Retinal pigment epithelial cell (primary cell): ENCODE results near the gene CDC14B.
A peak's percentile ranks its signal among the peaks of the same experiment; 100 is the strongest.

Experiments
- DNase-seq: peaks from one replicate; pipeline ENCODE4 v3.0.0-alpha.2; 2010; ENCODE audit warnings: low read depth
- H3K4me3 ChIP-seq: 2 replicates; pipeline ENCODE4 v1.5.1; 2011; ENCODE audit warnings: mild to moderate bottlenecking, low read length, control low read depth, moderate library complexity
- TF ChIP-seq, protein P1 (sequence below): conservative IDR thresholded peaks from 2 replicates; pipeline ENCODE4 v1.5.1; 2011; ENCODE audit warnings: low read depth, low read length, control low read depth, inconsistent platforms

CDC14B gene

DNA sequence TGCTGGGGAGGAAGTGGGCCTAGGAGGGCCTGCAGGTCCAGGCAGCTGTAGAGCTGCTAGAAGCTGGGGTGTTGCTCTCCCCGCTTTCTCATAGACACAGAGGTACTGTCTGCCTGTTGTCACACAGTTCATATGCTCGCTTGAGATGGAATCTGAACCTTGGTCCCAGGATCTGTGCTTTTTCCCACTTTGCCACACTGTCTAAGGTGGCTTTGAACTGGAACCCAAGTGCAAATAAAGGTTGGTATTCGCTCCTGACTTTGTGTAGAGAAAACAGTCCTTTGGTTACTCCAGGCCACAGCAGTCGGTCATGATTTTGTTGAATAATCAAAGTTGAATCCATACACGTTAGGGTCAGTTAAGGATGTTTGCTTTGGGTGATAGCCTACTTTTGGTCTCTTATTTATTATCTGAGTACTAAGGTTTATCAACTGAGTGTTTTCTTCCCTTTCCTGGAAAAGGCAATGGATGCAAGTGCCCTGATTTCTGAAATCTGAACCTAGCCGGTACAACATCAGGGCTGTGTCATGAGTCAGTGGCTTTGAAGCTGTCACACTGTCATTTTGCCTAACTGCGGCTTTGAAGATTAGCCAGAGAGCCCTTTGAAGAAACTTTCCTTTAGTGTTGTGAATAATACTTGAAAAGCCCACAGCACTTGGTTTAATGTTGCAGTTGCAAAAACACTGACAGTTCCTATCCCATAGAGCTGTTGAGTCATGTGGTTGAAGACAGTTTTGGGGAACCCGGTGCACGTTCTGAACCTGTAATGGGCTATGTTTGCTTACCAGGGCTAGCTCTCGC lies 128.4 kb downstream of the CDC14B start:
- H3K4me3 ChIP-seq = no peak overlapping the region
- TF ChIP-seq, protein P1, sequence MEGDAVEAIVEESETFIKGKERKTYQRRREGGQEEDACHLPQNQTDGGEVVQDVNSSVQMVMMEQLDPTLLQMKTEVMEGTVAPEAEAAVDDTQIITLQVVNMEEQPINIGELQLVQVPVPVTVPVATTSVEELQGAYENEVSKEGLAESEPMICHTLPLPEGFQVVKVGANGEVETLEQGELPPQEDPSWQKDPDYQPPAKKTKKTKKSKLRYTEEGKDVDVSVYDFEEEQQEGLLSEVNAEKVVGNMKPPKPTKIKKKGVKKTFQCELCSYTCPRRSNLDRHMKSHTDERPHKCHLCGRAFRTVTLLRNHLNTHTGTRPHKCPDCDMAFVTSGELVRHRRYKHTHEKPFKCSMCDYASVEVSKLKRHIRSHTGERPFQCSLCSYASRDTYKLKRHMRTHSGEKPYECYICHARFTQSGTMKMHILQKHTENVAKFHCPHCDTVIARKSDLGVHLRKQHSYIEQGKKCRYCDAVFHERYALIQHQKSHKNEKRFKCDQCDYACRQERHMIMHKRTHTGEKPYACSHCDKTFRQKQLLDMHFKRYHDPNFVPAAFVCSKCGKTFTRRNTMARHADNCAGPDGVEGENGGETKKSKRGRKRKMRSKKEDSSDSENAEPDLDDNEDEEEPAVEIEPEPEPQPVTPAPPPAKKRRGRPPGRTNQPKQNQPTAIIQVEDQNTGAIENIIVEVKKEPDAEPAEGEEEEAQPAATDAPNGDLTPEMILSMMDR = no peak
- DNase-seq = no peak

- TF ChIP-seq, protein P1 = no peak
- no peak for DNase-seq
- no peak overlapping the region for H3K4me3 ChIP-seq
These were observed 129.0 kb downstream of the CDC14B start for GRCh38 chr9:96490534-96491078.

DNA sequence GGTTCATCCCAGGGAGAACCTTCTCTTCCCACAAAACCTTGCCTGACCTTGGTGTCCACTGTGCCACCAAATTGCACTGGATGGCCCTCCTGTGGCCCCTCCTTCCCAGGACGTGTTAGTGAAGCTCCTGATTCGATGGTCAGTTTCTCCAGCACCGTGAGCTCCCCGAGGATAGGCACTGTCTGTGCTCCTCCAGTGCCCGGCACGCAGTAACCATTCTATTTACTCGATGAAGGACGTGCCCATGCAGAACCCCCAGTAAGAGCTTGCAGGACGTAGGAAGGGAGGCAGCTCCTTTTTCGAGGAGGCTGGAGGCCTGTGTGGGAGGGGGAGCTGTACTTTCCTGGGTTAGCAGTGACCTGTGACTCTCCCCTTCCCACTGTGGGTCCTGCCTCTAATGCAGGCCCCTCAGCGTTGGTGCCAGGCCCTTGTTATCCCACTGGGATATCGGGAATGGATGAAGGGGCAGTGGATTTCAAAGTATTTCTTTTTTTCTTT lies 130.1 kb downstream of the CDC14B start:
- TF ChIP-seq, protein P1 = no peak
- DNase-seq = no peak
- H3K4me3 ChIP-seq = no peak overlapping the region

GRCh38 chr9:96487949-96488348 lies 131.7 kb downstream of the CDC14B start:
- no peak for DNase-seq
- TF ChIP-seq, protein P1 = no peak

GRCh38 chr9:96487029-96487396 lies 132.6 kb downstream of the CDC14B start:
- no peak for DNase-seq
- no peak overlapping the region for H3K4me3 ChIP-seq
- TF ChIP-seq, protein P1 = no peak

More at GRCh38 chr9:96487949-96488348, 131.7 kb downstream of the CDC14B start:
- H3K4me3 ChIP-seq = no peak overlapping the region

DNA sequence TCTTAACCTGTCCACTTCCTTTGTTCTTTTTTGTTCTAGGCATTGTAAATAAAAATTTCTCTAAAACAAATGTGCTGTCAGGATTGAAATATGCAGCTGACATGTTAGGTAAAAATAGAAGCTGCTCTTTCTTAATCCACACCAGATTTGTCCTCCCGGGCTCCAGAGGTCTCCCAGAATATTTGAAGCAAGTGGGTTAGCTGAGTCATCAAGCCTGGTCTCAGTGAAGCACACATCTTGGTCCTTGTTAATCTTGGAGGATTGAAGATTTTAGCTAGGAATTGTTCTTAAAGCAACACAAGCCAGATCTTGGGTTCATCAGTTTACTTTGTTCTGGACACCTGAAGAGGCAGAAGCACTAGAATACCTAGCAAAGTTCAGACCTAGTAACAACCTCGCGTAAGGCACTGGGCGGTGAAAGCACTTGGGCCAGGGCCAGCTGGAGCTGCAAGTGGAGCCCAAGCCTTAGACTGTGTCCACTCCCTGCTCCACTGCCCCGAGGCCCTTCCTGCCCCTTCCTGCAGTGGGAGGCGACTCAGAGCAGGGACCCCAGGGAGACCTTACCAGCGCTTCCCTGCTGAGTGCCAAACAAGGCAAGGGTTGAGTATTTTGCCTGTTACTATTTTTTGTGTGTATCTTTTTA lies 133.1 kb downstream of the CDC14B start:
- H3K4me3 ChIP-seq = no peak overlapping the region
- TF ChIP-seq, protein P1 = no peak
- peak; percentile 60 for DNase-seq

- TF ChIP-seq, protein P1 = no peak
- no peak overlapping the region for H3K4me3 ChIP-seq
- DNase-seq = no peak
These were observed 134.4 kb downstream of the CDC14B start for GRCh38 chr9:96485280-96485679.
